Peyer's patch (tissue), 4 donors: ENCODE results near the gene RIPOR1. TPM values are rescaled to one million over a fixed set of nuclear protein-coding genes. Genes with fewer than 3 reads are reported as not detected.

Experiments
- DNase-seq, 3 donors: peaks; one replicate each; pipeline ENCODE4 v3.0.0-alpha.2; 2017 to 2019
- H3K27ac ChIP-seq, 4 donors: fragments of 200-600 bp; sonication (generic); one replicate each; pipeline ENCODE4 v1.5.1; 2016 to 2019
- H3K27me3 ChIP-seq, 2 donors: fragments of 200-600 bp; sonication (generic); one replicate each; pipeline ENCODE4 v1.5.1; 2019
- H3K36me3 ChIP-seq, 3 donors: fragments of 200-600 bp; sonication (generic); one replicate each; pipeline ENCODE4 v1.5.1; 2016 to 2019
- H3K4me1 ChIP-seq, 4 donors: fragments of 200-600 bp; sonication (generic); one replicate each; pipeline ENCODE4 v1.5.1; 2016 to 2019
- H3K4me3 ChIP-seq, 4 donors: fragments of 200-600 bp; sonication (generic); 1 replicate in 3 of 4; 2 replicates in 1 of 4; pipeline ENCODE4 v1.5.1; 2016 to 2019; ENCODE audit warnings: mild to moderate bottlenecking in 1 of 4
- H3K9me3 ChIP-seq, 4 donors: fragments of 200-600 bp; sonication (generic); one replicate each; pipeline ENCODE4 v1.5.1; 2016 to 2019; ENCODE audit warnings: mild to moderate bottlenecking in 1 of 4
- CTCF ChIP-seq, 6 experiments: fragments of 450-650 bp in 4 of 6; fragments of 200-600 bp in 2 of 6; sonication (generic) in 1 of 6; IDR thresholded peaks; one replicate each; pipeline ENCODE4 v1.5.1; 2017 to 2019; ENCODE audit warnings: antibody characterized with exemption in 6 of 6, mild to moderate bottlenecking in 3 of 6, moderate library complexity in 1 of 6
- POLR2A ChIP-seq, 2 donors: fragments of 450-650 bp; IDR thresholded peaks; one replicate each; pipeline ENCODE4 v1.5.1; 2017; ENCODE audit warnings: antibody characterized with exemption in 2 of 2, mild to moderate bottlenecking in 2 of 2, moderate library complexity in 2 of 2
- total RNA-seq, 4 donors: library from RNA; depleted of rRNA; stranded (reverse); fragments of >200 nt; gene quantifications; one replicate each; pipeline ENCODE4 v1.1.0, GENCODE V29; 2016

RIPOR1 gene
- total RNA-seq, 4 donors from 2014 or later: 10.5 to 70.1 (median 42.5) TPM

GRCh38 chr16:67537270-67537635, 8.6 kb downstream of the RIPOR1 start:
- Histone ChIP-seq H3K4me1 (peaks cover 0 to 27% (median 15%) of the 10 kb centered on the region in 4 donors), H3K36me3 (no peaks in the 10 kb centered on the region), H3K4me3 (peak overlapping the region; percentile 48 to 73 (median 60)), H3K27ac (peak overlapping the region; percentile 79 to 90 (median 88)), H3K27me3 (no peaks in the 10 kb centered on the region), H3K9me3 (no peaks in the 10 kb centered on the region)
- TF ChIP-seq POLR2A (IDR thresholded peaks at IDR 0.05) (no peak), CTCF (IDR thresholded peaks at IDR 0.05) (no peak)
- peak in 2 of 3 donors; percentile 68 to 76 for DNase-seq

GRCh38 chr16:67537636-67538591, 9.3 kb downstream of the RIPOR1 start:
- DNase-seq: peak; percentile 68 to 87 (median 79)
- Histone ChIP-seq H3K36me3 (peaks cover 0 to 3% (median 0%) of the 10 kb centered on the region in 3 donors), H3K9me3 (no peaks in the 10 kb centered on the region), H3K4me1 (peaks cover 0 to 27% (median 12%) of the 10 kb centered on the region in 4 donors), H3K27me3 (no peaks in the 10 kb centered on the region), H3K27ac (peak overlapping the region; percentile 79 to 90 (median 88)), H3K4me3 (peak overlapping the region; percentile 48 to 73 (median 60))
- TF ChIP-seq CTCF (IDR thresholded peaks at IDR 0.05): no peak
- TF ChIP-seq POLR2A (IDR thresholded peaks at IDR 0.05): no peak

DNA sequence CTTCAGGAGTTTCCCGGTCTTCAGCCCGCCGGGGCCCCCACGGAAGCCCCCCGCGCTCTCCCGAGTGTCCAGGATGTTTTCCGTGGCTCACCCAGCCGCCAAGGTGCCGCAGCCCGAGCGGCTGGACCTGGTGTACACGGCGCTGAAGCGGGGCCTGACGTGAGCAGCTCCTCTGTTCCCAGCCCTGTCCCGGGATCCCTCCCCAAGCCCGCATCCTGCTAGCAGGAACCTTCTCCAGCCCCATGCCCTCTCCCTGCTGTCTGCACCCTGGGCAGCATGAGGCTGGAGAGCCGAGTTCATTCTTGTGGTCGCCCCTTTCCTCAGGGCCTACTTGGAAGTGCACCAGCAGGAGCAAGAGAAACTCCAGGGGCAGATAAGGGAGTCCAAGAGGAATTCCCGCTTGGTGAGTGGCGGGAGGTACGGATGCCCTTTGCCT, 10.1 kb downstream of the RIPOR1 start:
- DNase-seq: no peak
- peak overlapping the region; percentile 48 to 73 (median 60) for H3K4me3 ChIP-seq
- H3K9me3 ChIP-seq: no peaks in the 10 kb centered on the region
- H3K36me3 ChIP-seq: peaks cover 0 to 9% (median 0%) of the 10 kb centered on the region in 3 donors
- H3K27ac ChIP-seq: peak overlapping the region; percentile 79 to 90 (median 88)
- TF ChIP-seq POLR2A (IDR thresholded peaks at IDR 0.05) (no peak), CTCF (IDR thresholded peaks at IDR 0.05) (no peak)
- H3K27me3 ChIP-seq: no peaks in the 10 kb centered on the region
- peaks cover 0 to 27% (median 12%) of the 10 kb centered on the region in 4 donors for H3K4me1 ChIP-seq

- no peak for DNase-seq
- Histone ChIP-seq H3K36me3 (peaks cover 0 to 9% (median 0%) of the 10 kb centered on the region in 3 donors), H3K27ac (peak overlapping the region in 1 of 4 donors; percentile 90), H3K4me1 (peaks cover 0 to 27% (median 12%) of the 10 kb centered on the region in 4 donors), H3K4me3 (peak overlapping the region in 1 of 4 donors; percentile 64), H3K9me3 (no peaks in the 10 kb centered on the region), H3K27me3 (no peaks in the 10 kb centered on the region)
- TF ChIP-seq POLR2A (IDR thresholded peaks at IDR 0.05) (no peak), CTCF (IDR thresholded peaks at IDR 0.05) (no peak)
Observed at GRCh38 chr16:67539271-67539670, 10.6 kb downstream of the RIPOR1 start.

- peaks cover 0 to 27% (median 15%) of the 10 kb centered on the region in 4 donors for H3K4me1 ChIP-seq
- no peaks in the 10 kb centered on the region for H3K27me3 ChIP-seq
- TF ChIP-seq CTCF (IDR thresholded peaks at IDR 0.05): no peak
- no peak for TF ChIP-seq POLR2A (IDR thresholded peaks at IDR 0.05)
- H3K36me3 ChIP-seq: peaks cover 0 to 9% (median 0%) of the 10 kb centered on the region in 3 donors
- peak overlapping the region in 1 of 4 donors; percentile 19 for H3K27ac ChIP-seq
- no peaks in the 10 kb centered on the region for H3K9me3 ChIP-seq
- DNase-seq: no peak
- H3K4me3 ChIP-seq: no peak overlapping the region
Observed at GRCh38 chr16:67539691-67540635, 11.3 kb downstream of the RIPOR1 start.
